Testis (tissue), 2 donors: ENCODE measurements around the gene TSPAN7.

Experiments used
- POLR2A ChIP-seq: fragments of 450-650 bp; IDR thresholded peaks from one replicate; pipeline ENCODE4 v1.6.1; 2017; ENCODE audit warnings: antibody characterized with exemption, mild to moderate bottlenecking, moderate library complexity
- TF ChIP-seq, protein P1 (sequence below), 3 experiments: fragments of 450-650 bp in 2 of 3; fragments of 200-600 bp in 1 of 3; sonication (generic) in 1 of 3; IDR thresholded peaks; one replicate each; pipeline ENCODE4 v1.5.1; 2016 to 2019; ENCODE audit warnings: antibody characterized with exemption in 3 of 3, mild to moderate bottlenecking in 2 of 3, moderate library complexity in 1 of 3

DNA sequence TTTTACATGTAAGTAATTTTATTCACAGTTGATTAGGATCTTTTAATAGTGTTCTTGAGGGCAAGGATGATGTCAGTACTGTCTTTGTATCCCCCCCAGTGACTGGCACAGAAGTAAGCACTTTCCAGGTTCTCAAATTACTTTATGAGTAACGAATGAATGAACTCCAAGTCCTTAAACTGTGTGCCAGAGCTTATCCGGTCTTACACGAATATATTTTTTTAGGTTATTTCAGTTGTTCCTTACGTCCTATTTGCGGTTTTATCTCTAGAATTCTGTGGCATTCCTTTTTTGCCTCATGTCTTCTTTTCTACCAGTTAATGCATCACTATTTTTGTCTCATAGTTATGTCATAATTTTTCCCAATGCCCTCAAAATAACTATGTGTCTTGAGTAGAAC, 133.1 kb downstream of the TSPAN7 start:
- TF ChIP-seq, protein P1, sequence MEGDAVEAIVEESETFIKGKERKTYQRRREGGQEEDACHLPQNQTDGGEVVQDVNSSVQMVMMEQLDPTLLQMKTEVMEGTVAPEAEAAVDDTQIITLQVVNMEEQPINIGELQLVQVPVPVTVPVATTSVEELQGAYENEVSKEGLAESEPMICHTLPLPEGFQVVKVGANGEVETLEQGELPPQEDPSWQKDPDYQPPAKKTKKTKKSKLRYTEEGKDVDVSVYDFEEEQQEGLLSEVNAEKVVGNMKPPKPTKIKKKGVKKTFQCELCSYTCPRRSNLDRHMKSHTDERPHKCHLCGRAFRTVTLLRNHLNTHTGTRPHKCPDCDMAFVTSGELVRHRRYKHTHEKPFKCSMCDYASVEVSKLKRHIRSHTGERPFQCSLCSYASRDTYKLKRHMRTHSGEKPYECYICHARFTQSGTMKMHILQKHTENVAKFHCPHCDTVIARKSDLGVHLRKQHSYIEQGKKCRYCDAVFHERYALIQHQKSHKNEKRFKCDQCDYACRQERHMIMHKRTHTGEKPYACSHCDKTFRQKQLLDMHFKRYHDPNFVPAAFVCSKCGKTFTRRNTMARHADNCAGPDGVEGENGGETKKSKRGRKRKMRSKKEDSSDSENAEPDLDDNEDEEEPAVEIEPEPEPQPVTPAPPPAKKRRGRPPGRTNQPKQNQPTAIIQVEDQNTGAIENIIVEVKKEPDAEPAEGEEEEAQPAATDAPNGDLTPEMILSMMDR (IDR thresholded peaks at IDR 0.05): no peak
- no peak for TF ChIP-seq POLR2A
